Activated CD8-positive, alpha-beta memory T cell treated with anti-CD3 and anti-CD28 coated beads, Interleukin-2, amount 50 U/mL, for 24 hours (primary cell): ENCODE data around the gene ALOXE3.

Source experiments
- DNase-seq: peaks from one replicate; pipeline ENCODE4 v3.0.0-alpha.2; 2020; ENCODE audit errors: extremely low read depth

The ALOXE3 gene

GRCh38 chr17:8153957-8154607, 35.8 kb upstream of the ALOXE3 start:
- no peak for DNase-seq

GRCh38 chr17:8153525-8153956, 35.2 kb upstream of the ALOXE3 start:
- DNase-seq = no peak

GRCh38 chr17:8153031-8153451, 34.7 kb upstream of the ALOXE3 start:
- DNase-seq = no peak

- DNase-seq = no peak
Observed at GRCh38 chr17:8152112-8152775, 33.9 kb upstream of the ALOXE3 start, which contains the start of gene PER1. TSS of gene PER1 (minus strand) at chr17:8152404. CDS start at chr17:8150706, 1,698 bp downstream.

GRCh38 chr17:8151641-8152111, 33.4 kb upstream of the ALOXE3 start:
- no peak for DNase-seq

GRCh38 chr17:8151120-8151640, 32.9 kb upstream of the ALOXE3 start:
- DNase-seq = peak; percentile 74

GRCh38 chr17:8150194-8151119, 32.1 kb upstream of the ALOXE3 start:
- DNase-seq = no peak

- no peak for DNase-seq
Observed at GRCh38 chr17:8149419-8150193, 31.3 kb upstream of the ALOXE3 start.

GRCh38 chr17:8148560-8148959, 30.2 kb upstream of the ALOXE3 start:
- DNase-seq = no peak

- no peak for DNase-seq
Observed at GRCh38 chr17:8147805-8148404, 29.6 kb upstream of the ALOXE3 start.

GRCh38 chr17:8147141-8147804, 29.0 kb upstream of the ALOXE3 start:
- DNase-seq = no peak

- DNase-seq = no peak
Observed at GRCh38 chr17:8146381-8147140, 28.2 kb upstream of the ALOXE3 start.

- DNase-seq = no peak
Observed at GRCh38 chr17:8145811-8146210, 27.5 kb upstream of the ALOXE3 start.

GRCh38 chr17:8144401-8145231, 26.3 kb upstream of the ALOXE3 start:
- DNase-seq = no peak

GRCh38 chr17:8143581-8144400, 25.5 kb upstream of the ALOXE3 start:
- no peak for DNase-seq

- no peak for DNase-seq
Observed at GRCh38 chr17:8142887-8143580, 24.7 kb upstream of the ALOXE3 start.
